ENCODE data around the gene SPATA6L.

SPATA6L gene

GRCh38 chr9:4666042-4666699 lies at the start of gene SPATA6L:
Gene SPATA6L, minus strand, starts transcription at chr9:4666480. Its CDS starts 230 bp downstream, at chr9:4666250.
- DNase-seq = peak; percentile 69

DNA sequence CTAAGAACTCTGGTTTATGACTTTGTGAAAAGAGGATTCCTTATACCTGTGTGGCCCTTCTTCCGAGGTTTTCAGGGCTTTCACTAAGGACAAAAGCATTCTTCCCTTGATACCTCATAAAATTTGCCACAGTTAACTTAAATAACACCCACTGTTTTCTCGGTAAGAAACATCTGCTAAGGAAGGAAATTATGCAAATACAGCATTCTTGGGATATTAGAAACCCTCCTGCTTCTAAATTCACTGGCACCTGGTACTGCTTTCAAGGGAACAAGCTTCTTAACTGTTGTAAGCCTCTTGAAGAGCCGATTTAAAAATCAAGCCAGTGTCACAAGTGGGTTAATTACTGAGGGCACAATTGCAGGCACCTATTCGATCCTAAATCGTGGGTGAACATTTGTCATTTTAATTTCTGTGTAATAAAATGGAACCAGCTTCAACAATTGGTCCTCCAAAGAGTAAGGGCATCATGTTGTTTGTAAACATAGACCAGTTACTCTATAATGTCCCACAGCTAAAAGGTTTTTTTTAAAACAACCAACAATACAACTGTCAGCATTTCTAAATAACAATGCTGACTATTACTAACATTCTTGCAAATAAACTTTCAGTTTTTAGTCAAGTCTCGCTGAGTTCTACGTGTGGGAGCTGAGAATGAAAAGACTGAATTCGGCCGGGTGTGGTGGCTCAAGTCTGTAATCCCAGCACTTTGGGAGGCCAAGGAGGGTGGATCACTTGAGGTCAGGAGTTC lies 48.2 kb upstream of the SPATA6L start:
- DNase-seq = no peak

DNA sequence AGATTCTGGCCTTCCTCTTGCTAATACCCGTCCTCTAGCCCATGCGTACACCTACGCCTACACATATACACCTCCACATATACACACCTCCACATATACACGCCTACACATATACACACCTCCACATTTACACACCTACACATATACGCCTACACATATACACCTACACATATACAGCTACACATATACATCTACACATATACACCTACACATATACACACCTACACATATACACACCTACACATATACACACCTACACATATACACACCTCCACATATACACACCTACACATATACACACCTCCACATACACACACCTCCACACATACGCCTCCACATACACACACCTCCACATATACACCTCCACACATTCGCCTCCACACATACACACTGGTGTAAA lies 47.6 kb upstream of the SPATA6L start:
- DNase-seq = no peak

- no peak for DNase-seq
These were observed 43.1 kb upstream of the SPATA6L start for GRCh38 chr9:4709380-4709779.

- DNase-seq = no peak
These were observed 40.8 kb upstream of the SPATA6L start for GRCh38 chr9:4706971-4707622.

- DNase-seq = no peak
These were observed 39.7 kb upstream of the SPATA6L start for GRCh38 chr9:4706021-4706420.

DNA sequence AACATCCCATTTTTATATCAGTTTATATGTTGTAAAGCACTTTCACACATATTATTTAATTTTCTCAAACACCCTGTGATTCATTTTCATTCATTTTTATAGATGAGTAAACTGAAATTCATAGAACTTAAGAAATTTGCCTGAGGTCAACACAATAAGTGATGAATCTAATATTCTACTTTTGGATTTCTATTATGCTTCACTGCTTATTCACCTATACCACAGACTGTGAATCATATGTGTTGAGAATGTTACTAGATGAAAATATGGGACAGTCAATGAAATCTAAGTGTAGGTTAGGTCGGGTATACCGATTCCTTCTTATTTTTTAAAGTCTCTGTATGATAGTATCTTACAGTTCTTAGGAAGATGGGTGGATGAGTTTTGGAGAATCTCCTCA lies 37.8 kb upstream of the SPATA6L start:
- DNase-seq = no peak

GRCh38 chr9:4701526-4701925 lies 35.2 kb upstream of the SPATA6L start:
- no peak for DNase-seq

- no peak for DNase-seq
These were observed 34.7 kb upstream of the SPATA6L start for GRCh38 chr9:4700932-4701331.

GRCh38 chr9:4700091-4700490 lies 33.8 kb upstream of the SPATA6L start:
- no peak for DNase-seq

DNA sequence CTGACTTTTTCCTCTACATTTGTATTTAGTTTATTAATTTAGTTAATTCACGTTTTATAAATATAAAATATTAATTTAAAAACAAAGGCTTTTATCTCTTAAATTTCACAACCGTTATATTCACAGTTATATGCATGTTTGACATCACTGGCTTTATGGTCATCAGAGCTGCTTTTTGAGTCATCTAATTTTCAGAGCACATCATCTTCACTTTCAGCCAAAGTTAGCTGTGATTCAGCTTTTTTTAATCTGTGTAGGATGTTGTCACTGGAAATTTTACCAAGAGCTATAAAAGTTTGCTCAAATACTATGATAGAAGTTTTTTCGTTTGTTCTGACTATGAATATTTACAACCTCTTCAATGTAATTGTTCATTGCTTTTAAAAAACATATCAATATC lies 25.5 kb upstream of the SPATA6L start:
- DNase-seq = no peak

DNA sequence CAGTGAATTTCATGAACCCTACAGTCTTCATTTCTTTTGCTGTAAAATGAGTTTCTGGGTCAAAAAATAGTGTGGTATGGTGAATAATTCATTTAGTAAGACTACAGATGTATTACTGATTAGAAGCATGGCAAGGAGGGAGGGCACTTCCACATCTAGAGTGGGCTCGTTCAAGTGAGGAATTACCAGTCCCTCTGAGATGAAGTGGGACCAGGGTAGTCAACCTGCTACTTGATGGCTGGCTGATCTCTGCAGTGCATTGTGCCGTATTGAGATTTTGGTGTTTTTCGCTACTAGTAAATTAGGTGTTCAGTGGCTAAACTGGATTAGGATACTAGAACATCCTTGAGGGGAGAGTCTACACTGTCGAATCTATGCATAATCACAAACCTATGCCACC lies 23.9 kb upstream of the SPATA6L start:
- no peak for DNase-seq

- DNase-seq = no peak
These were observed 23.4 kb upstream of the SPATA6L start for GRCh38 chr9:4689687-4690104.

GRCh38 chr9:4689021-4689420 lies 22.7 kb upstream of the SPATA6L start:
- DNase-seq = no peak

- DNase-seq = no peak
These were observed 20.3 kb upstream of the SPATA6L start for GRCh38 chr9:4686584-4686983.

GRCh38 chr9:4686112-4686511 lies 19.8 kb upstream of the SPATA6L start:
- no peak for DNase-seq

- DNase-seq = no peak
These were observed 18.5 kb upstream of the SPATA6L start for GRCh38 chr9:4684820-4685219.

DNA sequence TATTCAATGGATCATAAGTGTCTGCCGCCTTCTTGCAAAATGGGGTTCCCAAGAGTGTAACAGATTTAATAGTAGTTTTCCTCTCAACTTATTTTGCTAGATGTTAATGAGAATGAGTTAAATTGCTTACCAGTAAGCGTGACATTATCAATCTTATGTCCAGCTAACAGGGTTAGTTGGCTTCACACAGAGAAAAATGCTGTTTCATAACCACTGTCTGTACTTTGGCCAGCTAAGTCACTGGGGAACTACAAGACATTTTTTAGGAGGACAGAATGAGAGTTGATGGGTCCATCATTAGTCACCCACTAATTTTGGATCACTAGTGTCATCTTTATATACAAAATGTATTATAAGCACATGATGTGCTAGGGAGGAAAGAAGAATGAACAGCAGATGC lies 14.5 kb upstream of the SPATA6L start:
- no peak for DNase-seq

DNA sequence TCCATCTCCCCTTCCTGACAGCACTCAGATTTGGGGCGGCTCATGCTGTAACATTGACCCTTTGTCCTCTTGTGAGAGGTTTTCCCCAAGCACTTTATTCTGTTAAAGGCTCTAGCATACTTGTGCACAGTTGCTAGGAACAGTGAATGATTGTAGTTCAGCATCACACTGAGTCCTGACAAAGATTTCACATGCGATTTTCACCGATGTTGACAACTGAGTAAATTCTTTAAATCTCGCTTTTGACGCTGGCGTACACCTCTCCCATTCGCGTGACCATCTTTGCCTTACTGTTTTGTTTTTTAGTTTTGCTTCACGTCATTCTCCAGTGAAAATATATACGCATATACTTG lies 13.9 kb upstream of the SPATA6L start:
- DNase-seq = peak; percentile 55

GRCh38 chr9:4679268-4680172 lies 13.2 kb upstream of the SPATA6L start, which contains the start of gene CDC37L1:
Gene CDC37L1, plus strand, starts transcription at chr9:4679569. Its CDS starts 199 bp downstream, at chr9:4679768.
- DNase-seq = peak; percentile 97

DNA sequence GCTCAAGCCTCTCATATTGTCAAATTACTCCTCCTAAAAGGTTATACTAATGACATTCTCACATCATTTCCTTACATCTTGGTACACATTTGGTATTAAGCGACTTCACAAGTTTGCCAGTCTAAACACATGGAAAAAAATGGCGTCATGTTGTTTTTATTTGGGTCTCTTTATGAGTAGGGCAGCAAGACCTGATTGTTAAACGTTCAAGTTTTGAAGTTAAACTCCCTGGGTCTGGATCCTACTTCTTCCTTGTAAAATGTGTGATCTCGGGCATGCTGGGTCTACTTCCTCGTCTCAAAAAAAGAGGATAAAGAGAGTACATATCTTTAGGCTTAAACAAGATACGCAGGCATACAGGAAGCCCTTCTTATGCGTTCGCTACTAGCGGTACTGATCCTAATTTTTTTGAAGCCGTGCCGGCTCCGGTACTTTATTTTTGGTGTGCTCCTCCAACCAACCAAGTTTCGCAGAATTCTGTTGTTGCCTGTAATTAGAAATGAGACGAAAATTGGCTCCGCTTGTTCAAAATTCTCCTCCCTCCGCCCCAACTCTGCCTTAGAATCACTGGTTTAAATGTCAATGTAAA lies 12.5 kb upstream of the SPATA6L start:
- DNase-seq = peak; percentile 56

GRCh38 chr9:4677392-4677791 lies 11.1 kb upstream of the SPATA6L start:
- no peak for DNase-seq

DNA sequence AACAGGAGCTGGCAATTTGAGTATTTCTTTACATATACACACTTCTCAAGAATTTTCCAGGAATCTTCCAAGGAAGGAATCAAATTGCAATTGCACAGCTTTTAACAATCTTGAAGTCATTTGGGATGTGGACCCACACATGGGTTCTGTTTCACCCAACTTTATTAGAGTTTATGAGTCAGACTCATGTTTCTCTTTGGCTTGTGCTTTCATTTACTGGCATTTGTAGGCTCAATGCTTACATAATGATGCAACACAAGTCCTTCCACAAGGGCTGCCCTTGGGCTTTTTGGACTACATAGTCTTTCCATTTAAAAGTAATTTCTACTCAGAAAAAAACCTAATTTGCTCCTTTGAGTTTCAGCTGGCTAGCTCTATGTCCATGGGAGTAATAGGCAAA lies 8.5 kb upstream of the SPATA6L start:
- DNase-seq = no peak
